HL-60 (cell line): Measurements from ENCODE around the gene TK2.

Source experiments
- DNase-seq, 2 experiments: peaks; one replicate each; pipeline ENCODE4 v3.0.0-alpha.2; 2010 to 2020; ENCODE audit warnings: low read depth in 1 of 2, low spot score in 1 of 2
- H3K27ac ChIP-seq: fragments of 250-450 bp; sonication (Bioruptor Pico); replicated peaks from 2 replicates; pipeline ENCODE4 v1.5.1; 2020; ENCODE audit warnings: mild to moderate bottlenecking, moderate library complexity
- H3K27me3 ChIP-seq: fragments of 250-450 bp; sonication (Bioruptor Pico); 2 replicates; pipeline ENCODE4 v1.5.1; 2021; ENCODE audit warnings: mild to moderate bottlenecking, moderate library complexity; ENCODE audit not compliant: insufficient read depth, poor library complexity, severe bottlenecking
- H3K4me3 ChIP-seq: replicated peaks from 2 replicates; pipeline ENCODE4 v1.5.1; 2011; ENCODE audit warnings: mild to moderate bottlenecking, control low read depth, low read length; ENCODE audit not compliant: insufficient read depth
- GABPA ChIP-seq: IDR thresholded peaks from 2 replicates; pipeline ENCODE4 v1.6.1; 2012; ENCODE audit warnings: low read depth
- POLR2AphosphoS5 ChIP-seq: IDR thresholded peaks from 2 replicates; pipeline ENCODE4 v1.6.1; 2012; ENCODE audit warnings: low read depth
- SPI1 ChIP-seq: IDR thresholded peaks from 2 replicates; pipeline ENCODE4 v1.6.1; 2012; ENCODE audit warnings: low read depth, mild to moderate bottlenecking, borderline replicate concordance
- TF ChIP-seq, protein P1 (sequence below): IDR thresholded peaks from one replicate; pipeline ENCODE4 v1.5.1; 2011; ENCODE audit warnings: low read length, control low read depth, inconsistent platforms; ENCODE audit not compliant: insufficient read depth
- TF ChIP-seq, protein P2 (sequence below): IDR thresholded peaks from 2 replicates; pipeline ENCODE4 v1.6.1; 2012; ENCODE audit warnings: low read depth; ENCODE audit not compliant: insufficient replicate concordance

TK2 gene

GRCh38 chr16:66489385-66489784 is 60.5 kb downstream of the TK2 start:
- TF ChIP-seq GABPA (no peak), POLR2AphosphoS5 (no peak), SPI1 (no peak)
- TF ChIP-seq, protein P1, sequence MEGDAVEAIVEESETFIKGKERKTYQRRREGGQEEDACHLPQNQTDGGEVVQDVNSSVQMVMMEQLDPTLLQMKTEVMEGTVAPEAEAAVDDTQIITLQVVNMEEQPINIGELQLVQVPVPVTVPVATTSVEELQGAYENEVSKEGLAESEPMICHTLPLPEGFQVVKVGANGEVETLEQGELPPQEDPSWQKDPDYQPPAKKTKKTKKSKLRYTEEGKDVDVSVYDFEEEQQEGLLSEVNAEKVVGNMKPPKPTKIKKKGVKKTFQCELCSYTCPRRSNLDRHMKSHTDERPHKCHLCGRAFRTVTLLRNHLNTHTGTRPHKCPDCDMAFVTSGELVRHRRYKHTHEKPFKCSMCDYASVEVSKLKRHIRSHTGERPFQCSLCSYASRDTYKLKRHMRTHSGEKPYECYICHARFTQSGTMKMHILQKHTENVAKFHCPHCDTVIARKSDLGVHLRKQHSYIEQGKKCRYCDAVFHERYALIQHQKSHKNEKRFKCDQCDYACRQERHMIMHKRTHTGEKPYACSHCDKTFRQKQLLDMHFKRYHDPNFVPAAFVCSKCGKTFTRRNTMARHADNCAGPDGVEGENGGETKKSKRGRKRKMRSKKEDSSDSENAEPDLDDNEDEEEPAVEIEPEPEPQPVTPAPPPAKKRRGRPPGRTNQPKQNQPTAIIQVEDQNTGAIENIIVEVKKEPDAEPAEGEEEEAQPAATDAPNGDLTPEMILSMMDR = no peak
- TF ChIP-seq, protein P2, sequence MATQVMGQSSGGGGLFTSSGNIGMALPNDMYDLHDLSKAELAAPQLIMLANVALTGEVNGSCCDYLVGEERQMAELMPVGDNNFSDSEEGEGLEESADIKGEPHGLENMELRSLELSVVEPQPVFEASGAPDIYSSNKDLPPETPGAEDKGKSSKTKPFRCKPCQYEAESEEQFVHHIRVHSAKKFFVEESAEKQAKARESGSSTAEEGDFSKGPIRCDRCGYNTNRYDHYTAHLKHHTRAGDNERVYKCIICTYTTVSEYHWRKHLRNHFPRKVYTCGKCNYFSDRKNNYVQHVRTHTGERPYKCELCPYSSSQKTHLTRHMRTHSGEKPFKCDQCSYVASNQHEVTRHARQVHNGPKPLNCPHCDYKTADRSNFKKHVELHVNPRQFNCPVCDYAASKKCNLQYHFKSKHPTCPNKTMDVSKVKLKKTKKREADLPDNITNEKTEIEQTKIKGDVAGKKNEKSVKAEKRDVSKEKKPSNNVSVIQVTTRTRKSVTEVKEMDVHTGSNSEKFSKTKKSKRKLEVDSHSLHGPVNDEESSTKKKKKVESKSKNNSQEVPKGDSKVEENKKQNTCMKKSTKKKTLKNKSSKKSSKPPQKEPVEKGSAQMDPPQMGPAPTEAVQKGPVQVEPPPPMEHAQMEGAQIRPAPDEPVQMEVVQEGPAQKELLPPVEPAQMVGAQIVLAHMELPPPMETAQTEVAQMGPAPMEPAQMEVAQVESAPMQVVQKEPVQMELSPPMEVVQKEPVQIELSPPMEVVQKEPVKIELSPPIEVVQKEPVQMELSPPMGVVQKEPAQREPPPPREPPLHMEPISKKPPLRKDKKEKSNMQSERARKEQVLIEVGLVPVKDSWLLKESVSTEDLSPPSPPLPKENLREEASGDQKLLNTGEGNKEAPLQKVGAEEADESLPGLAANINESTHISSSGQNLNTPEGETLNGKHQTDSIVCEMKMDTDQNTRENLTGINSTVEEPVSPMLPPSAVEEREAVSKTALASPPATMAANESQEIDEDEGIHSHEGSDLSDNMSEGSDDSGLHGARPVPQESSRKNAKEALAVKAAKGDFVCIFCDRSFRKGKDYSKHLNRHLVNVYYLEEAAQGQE = no peak
- no peak overlapping the region for H3K27ac ChIP-seq
- no peaks in the 10 kb centered on the region for H3K27me3 ChIP-seq
- no peak for DNase-seq
- no peak overlapping the region for H3K4me3 ChIP-seq

- no peak overlapping the region for H3K27ac ChIP-seq
- TF ChIP-seq, protein P2 = no peak
- TF ChIP-seq POLR2AphosphoS5 (no peak), SPI1 (no peak)
- TF ChIP-seq, protein P1 = no peak
These were observed 61.4 kb downstream of the TK2 start for GRCh38 chr16:66488505-66488904.

GRCh38 chr16:66487580-66488275 is 62.2 kb downstream of the TK2 start:
- Histone ChIP-seq H3K27ac (no peak overlapping the region; the same call in 1 of the 2 replicates), H3K27me3 (no peaks in the 10 kb centered on the region), H3K4me3 (no peak overlapping the region)
- no peak for TF ChIP-seq SPI1
- TF ChIP-seq, protein P2 = no peak
- TF ChIP-seq, protein P1 = no peak
- no peak for TF ChIP-seq GABPA
- no peak for TF ChIP-seq POLR2AphosphoS5
- DNase-seq = no peak

More at GRCh38 chr16:66488505-66488904, 61.4 kb downstream of the TK2 start:
- Histone ChIP-seq H3K27me3 (no peaks in the 10 kb centered on the region), H3K4me3 (no peak overlapping the region)
- no peak for DNase-seq
